Measurements from ENCODE around the gene CNTRL.

GRCh38 chr9:121144482-121144881, 69.7 kb downstream of the CNTRL start:
- TF ChIP-seq CTCF (IDR thresholded peaks at IDR 0.05; ENCODE audit: poor library complexity, severe bottlenecking), result no peak
- TF ChIP-seq MXI1 (conservative IDR thresholded peaks at IDR 0.05; ENCODE audit: poor library complexity, severe bottlenecking), result no peak
- no peak for TF ChIP-seq EZH2 (IDR thresholded peaks at IDR 0.05; ENCODE audit: borderline replicate concordance, insufficient read depth, low read length, poor library complexity, severe bottlenecking)
- TF ChIP-seq POLR2AphosphoS5 (IDR thresholded peaks at IDR 0.05), result no peak
- no peak for TF ChIP-seq TAF1 (IDR thresholded peaks at IDR 0.05; ENCODE audit: low read depth)
- TF ChIP-seq EP300 (conservative IDR thresholded peaks at IDR 0.05; ENCODE audit: poor library complexity, severe bottlenecking), result no peak
- no peak for TF ChIP-seq SMC3 (conservative IDR thresholded peaks at IDR 0.05; ENCODE audit: poor library complexity)
- no peak for TF ChIP-seq REST (IDR thresholded peaks at IDR 0.05; ENCODE audit: borderline replicate concordance)
- TF ChIP-seq RAD21 (conservative IDR thresholded peaks at IDR 0.05), result no peak

All from neural cell (in vitro differentiated cells).